ENCODE results near the gene GAB2.

GAB2 gene

GRCh38 chr11:78230161-78230877 lies 187.3 kb downstream of the GAB2 start:
- H3K9me3 ChIP-seq (replicated peaks in 1 of 2; ENCODE audit: control insufficient read depth in 2 of 2, insufficient read depth in 1 of 2, low read depth in 1 of 2, low read length in 2 of 2) = no peaks in the 10 kb centered on the region
- no peak overlapping the region for H2BK15ac ChIP-seq (ENCODE audit: low read length)
- no peak overlapping the region for H3K23ac ChIP-seq (ENCODE audit: low read depth, low read length, poor library complexity)
- no peak overlapping the region for H2BK120ac ChIP-seq (ENCODE audit: low read depth, low read length)
- H3K9ac ChIP-seq (ENCODE audit: low read depth, low read length, poor library complexity) = no peak overlapping the region
- no peak overlapping the region for H2AFZ ChIP-seq (ENCODE audit: low read length)
- no peak overlapping the region for H4K91ac ChIP-seq (ENCODE audit: low read depth, low read length, poor library complexity)
- H3K4me1 ChIP-seq (ENCODE audit: control insufficient read depth in 2 of 2, insufficient read depth in 1 of 2, low read depth in 1 of 2, low read length in 2 of 2) = no peaks in the 10 kb centered on the region
- no peak overlapping the region for H3K4ac ChIP-seq (ENCODE audit: low read length)
- H3K18ac ChIP-seq (ENCODE audit: low read length) = no peak overlapping the region
- no peak overlapping the region for H2BK5ac ChIP-seq (ENCODE audit: low read length)
- H3K36me3 ChIP-seq (replicated peaks in 1 of 2; ENCODE audit: control insufficient read depth in 2 of 2, insufficient read depth in 2 of 2, low read length in 2 of 2) = peaks cover 5 to 22% of the 10 kb centered on the region in 2 donors
- no peak for DNase-seq (ENCODE audit: low spot score)
- no peak overlapping the region for H3K27ac ChIP-seq (replicated peaks; ENCODE audit: low read length)
- H3K27me3 ChIP-seq (ENCODE audit: control insufficient read depth in 3 of 3, insufficient read depth in 3 of 3, low read depth in 1 of 3, low read length in 3 of 3) = no peaks in the 10 kb centered on the region
- no peak overlapping the region for H3K14ac ChIP-seq (ENCODE audit: low read length)
- no peak overlapping the region for H2AK5ac ChIP-seq (ENCODE audit: low read depth, low read length)
- WGBS, 2 donors (ENCODE audit: extremely low coverage in 2 of 2, insufficient read length in 2 of 2, insufficient replicate concordance in 1 of 2) = no CpG with 5 or more reads among the region's 7 CpGs
- no peak overlapping the region for H3K4me2 ChIP-seq (ENCODE audit: insufficient read depth, low read length, poor library complexity, severe bottlenecking)
- H3K79me1 ChIP-seq (ENCODE audit: low read depth, low read length) = no peaks in the 10 kb centered on the region
- no peak overlapping the region for H4K8ac ChIP-seq (ENCODE audit: low read depth, low read length)
- no peak overlapping the region for H3K4me3 ChIP-seq (ENCODE audit: low read length in 2 of 2)
- no peak overlapping the region for H2BK12ac ChIP-seq (ENCODE audit: low read length)

GRCh38 chr11:78229106-78229505 lies 188.5 kb downstream of the GAB2 start:
- Histone ChIP-seq H3K18ac (ENCODE audit: low read length) (no peak overlapping the region), H2BK120ac (ENCODE audit: low read depth, low read length) (no peak overlapping the region), H2BK12ac (ENCODE audit: low read length) (no peak overlapping the region), H3K4me1 (ENCODE audit: control insufficient read depth in 2 of 2, insufficient read depth in 1 of 2, low read depth in 1 of 2, low read length in 2 of 2) (no peaks in the 10 kb centered on the region), H3K27me3 (ENCODE audit: control insufficient read depth in 3 of 3, insufficient read depth in 3 of 3, low read depth in 1 of 3, low read length in 3 of 3) (peaks cover 0 to 2% (median 0%) of the 10 kb centered on the region in 3 experiments), H3K79me1 (ENCODE audit: low read depth, low read length) (no peaks in the 10 kb centered on the region), H3K9me3 (replicated peaks in 1 of 2; ENCODE audit: control insufficient read depth in 2 of 2, insufficient read depth in 1 of 2, low read depth in 1 of 2, low read length in 2 of 2) (no peaks in the 10 kb centered on the region), H3K4me3 (ENCODE audit: low read length in 2 of 2) (peak overlapping the region in 1 of 2 donors; percentile 18), H3K14ac (ENCODE audit: low read length) (no peak overlapping the region), H4K8ac (ENCODE audit: low read depth, low read length) (no peak overlapping the region), H2AFZ (ENCODE audit: low read length) (no peak overlapping the region), H3K23ac (ENCODE audit: low read depth, low read length, poor library complexity) (no peak overlapping the region), H3K4ac (ENCODE audit: low read length) (no peak overlapping the region), H2AK5ac (ENCODE audit: low read depth, low read length) (no peak overlapping the region), H3K36me3 (replicated peaks in 1 of 2; ENCODE audit: control insufficient read depth in 2 of 2, insufficient read depth in 2 of 2, low read length in 2 of 2) (peaks cover 15 to 34% of the 10 kb centered on the region in 2 donors), H2BK15ac (ENCODE audit: low read length) (no peak overlapping the region), H2BK5ac (ENCODE audit: low read length) (no peak overlapping the region), H3K4me2 (ENCODE audit: insufficient read depth, low read length, poor library complexity, severe bottlenecking) (no peak overlapping the region), H3K27ac (replicated peaks; ENCODE audit: low read length) (no peak overlapping the region), H3K9ac (ENCODE audit: low read depth, low read length, poor library complexity) (no peak overlapping the region), H4K91ac (ENCODE audit: low read depth, low read length, poor library complexity) (no peak overlapping the region)
- DNase-seq (ENCODE audit: low spot score) = no peak
- no CpG with 5 or more reads among the region's 2 CpGs for WGBS, 2 donors (ENCODE audit: extremely low coverage in 2 of 2, insufficient read length in 2 of 2, insufficient replicate concordance in 1 of 2)

- Histone ChIP-seq H3K4ac (ENCODE audit: low read length) (no peak overlapping the region), H3K27me3 (ENCODE audit: control insufficient read depth in 3 of 3, insufficient read depth in 3 of 3, low read depth in 1 of 3, low read length in 3 of 3) (peaks cover 0 to 2% (median 0%) of the 10 kb centered on the region in 3 experiments), H3K18ac (ENCODE audit: low read length) (no peak overlapping the region), H3K27ac (replicated peaks; ENCODE audit: low read length) (no peak overlapping the region), H3K23ac (ENCODE audit: low read depth, low read length, poor library complexity) (no peak overlapping the region), H2BK120ac (ENCODE audit: low read depth, low read length) (no peak overlapping the region), H3K36me3 (replicated peaks in 1 of 2; ENCODE audit: control insufficient read depth in 2 of 2, insufficient read depth in 2 of 2, low read length in 2 of 2) (peaks cover 17 to 41% of the 10 kb centered on the region in 2 donors), H2AFZ (ENCODE audit: low read length) (no peak overlapping the region), H3K4me3 (ENCODE audit: low read length in 2 of 2) (no peak overlapping the region), H3K9ac (ENCODE audit: low read depth, low read length, poor library complexity) (no peak overlapping the region), H2BK12ac (ENCODE audit: low read length) (no peak overlapping the region), H2BK15ac (ENCODE audit: low read length) (no peak overlapping the region), H2BK5ac (ENCODE audit: low read length) (no peak overlapping the region), H3K79me1 (ENCODE audit: low read depth, low read length) (no peaks in the 10 kb centered on the region), H4K91ac (ENCODE audit: low read depth, low read length, poor library complexity) (no peak overlapping the region), H2AK5ac (ENCODE audit: low read depth, low read length) (no peak overlapping the region), H3K9me3 (replicated peaks in 1 of 2; ENCODE audit: control insufficient read depth in 2 of 2, insufficient read depth in 1 of 2, low read depth in 1 of 2, low read length in 2 of 2) (no peaks in the 10 kb centered on the region), H3K4me2 (ENCODE audit: insufficient read depth, low read length, poor library complexity, severe bottlenecking) (no peak overlapping the region), H4K8ac (ENCODE audit: low read depth, low read length) (no peak overlapping the region), H3K14ac (ENCODE audit: low read length) (no peak overlapping the region), H3K4me1 (ENCODE audit: control insufficient read depth in 2 of 2, insufficient read depth in 1 of 2, low read depth in 1 of 2, low read length in 2 of 2) (no peaks in the 10 kb centered on the region)
- no CpG with 5 or more reads among the region's 3 CpGs for WGBS, 2 donors (ENCODE audit: extremely low coverage in 2 of 2, insufficient read length in 2 of 2, insufficient replicate concordance in 1 of 2)
- DNase-seq (ENCODE audit: low spot score) = peak; percentile 27
These were observed 189.2 kb downstream of the GAB2 start for GRCh38 chr11:78228467-78228866.

- Histone ChIP-seq H3K4me2 (ENCODE audit: insufficient read depth, low read length, poor library complexity, severe bottlenecking) (no peak overlapping the region), H3K27ac (replicated peaks; ENCODE audit: low read length) (no peak overlapping the region), H3K36me3 (replicated peaks in 1 of 2; ENCODE audit: control insufficient read depth in 2 of 2, insufficient read depth in 2 of 2, low read length in 2 of 2) (peaks cover 23 to 46% of the 10 kb centered on the region in 2 donors), H2BK120ac (ENCODE audit: low read depth, low read length) (no peak overlapping the region), H2AK5ac (ENCODE audit: low read depth, low read length) (no peak overlapping the region), H3K18ac (ENCODE audit: low read length) (no peak overlapping the region), H3K23ac (ENCODE audit: low read depth, low read length, poor library complexity) (no peak overlapping the region), H3K27me3 (ENCODE audit: control insufficient read depth in 3 of 3, insufficient read depth in 3 of 3, low read depth in 1 of 3, low read length in 3 of 3) (peaks cover 0 to 2% (median 0%) of the 10 kb centered on the region in 3 experiments), H3K9ac (ENCODE audit: low read depth, low read length, poor library complexity) (no peak overlapping the region), H3K4me3 (ENCODE audit: low read length in 2 of 2) (no peak overlapping the region), H2BK15ac (ENCODE audit: low read length) (no peak overlapping the region), H4K8ac (ENCODE audit: low read depth, low read length) (no peak overlapping the region), H2BK12ac (ENCODE audit: low read length) (no peak overlapping the region), H3K9me3 (replicated peaks in 1 of 2; ENCODE audit: control insufficient read depth in 2 of 2, insufficient read depth in 1 of 2, low read depth in 1 of 2, low read length in 2 of 2) (no peaks in the 10 kb centered on the region), H4K91ac (ENCODE audit: low read depth, low read length, poor library complexity) (no peak overlapping the region), H2AFZ (ENCODE audit: low read length) (no peak overlapping the region), H3K14ac (ENCODE audit: low read length) (no peak overlapping the region), H3K79me1 (ENCODE audit: low read depth, low read length) (no peaks in the 10 kb centered on the region), H3K4ac (ENCODE audit: low read length) (no peak overlapping the region), H3K4me1 (ENCODE audit: control insufficient read depth in 2 of 2, insufficient read depth in 1 of 2, low read depth in 1 of 2, low read length in 2 of 2) (no peaks in the 10 kb centered on the region), H2BK5ac (ENCODE audit: low read length) (no peak overlapping the region)
- no peak for DNase-seq (ENCODE audit: low spot score)
- WGBS, 2 donors (ENCODE audit: extremely low coverage in 2 of 2, insufficient read length in 2 of 2, insufficient replicate concordance in 1 of 2) = no CpG with 5 or more reads among the region's 4 CpGs
These were observed 189.7 kb downstream of the GAB2 start for GRCh38 chr11:78227921-78228320.

All from neuronal stem cell (in vitro differentiated cells).